ENCODE data around the gene TIMM50.

DNA sequence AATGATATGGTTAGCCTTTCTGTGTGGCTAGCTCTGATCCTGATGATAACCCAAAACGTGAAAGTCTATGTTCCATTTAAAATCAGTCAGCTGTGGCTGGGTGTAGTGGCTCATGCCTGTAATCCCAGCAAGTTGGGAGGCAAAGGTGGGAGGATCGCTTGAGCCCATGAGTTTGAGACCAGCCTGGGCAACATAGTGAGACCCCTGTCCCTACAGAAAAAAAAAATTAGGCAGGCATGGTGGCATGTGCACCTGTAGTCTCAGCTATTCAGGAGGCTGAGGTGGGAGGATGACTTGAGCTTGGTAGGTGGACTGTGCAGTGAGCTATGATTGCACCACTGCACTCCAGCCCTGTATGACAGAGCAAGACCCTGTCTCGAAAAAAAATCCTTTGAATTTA, 53.2 kb downstream of the TIMM50 start:
- TF ChIP-seq, protein P1, sequence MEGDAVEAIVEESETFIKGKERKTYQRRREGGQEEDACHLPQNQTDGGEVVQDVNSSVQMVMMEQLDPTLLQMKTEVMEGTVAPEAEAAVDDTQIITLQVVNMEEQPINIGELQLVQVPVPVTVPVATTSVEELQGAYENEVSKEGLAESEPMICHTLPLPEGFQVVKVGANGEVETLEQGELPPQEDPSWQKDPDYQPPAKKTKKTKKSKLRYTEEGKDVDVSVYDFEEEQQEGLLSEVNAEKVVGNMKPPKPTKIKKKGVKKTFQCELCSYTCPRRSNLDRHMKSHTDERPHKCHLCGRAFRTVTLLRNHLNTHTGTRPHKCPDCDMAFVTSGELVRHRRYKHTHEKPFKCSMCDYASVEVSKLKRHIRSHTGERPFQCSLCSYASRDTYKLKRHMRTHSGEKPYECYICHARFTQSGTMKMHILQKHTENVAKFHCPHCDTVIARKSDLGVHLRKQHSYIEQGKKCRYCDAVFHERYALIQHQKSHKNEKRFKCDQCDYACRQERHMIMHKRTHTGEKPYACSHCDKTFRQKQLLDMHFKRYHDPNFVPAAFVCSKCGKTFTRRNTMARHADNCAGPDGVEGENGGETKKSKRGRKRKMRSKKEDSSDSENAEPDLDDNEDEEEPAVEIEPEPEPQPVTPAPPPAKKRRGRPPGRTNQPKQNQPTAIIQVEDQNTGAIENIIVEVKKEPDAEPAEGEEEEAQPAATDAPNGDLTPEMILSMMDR (IDR thresholded peaks at IDR 0.05) = no peak
- no peak for TF ChIP-seq POLR2A (IDR thresholded peaks at IDR 0.05)

All from testis (tissue), 2 donors.